ENCODE results near the gene RAB31.

- TF ChIP-seq EP300 (IDR thresholded peaks at IDR 0.05) = no peak
- no peak for TF ChIP-seq SREBF2 (IDR thresholded peaks at IDR 0.05)
- TF ChIP-seq NR3C1 (IDR thresholded peaks at IDR 0.05) = no peak
- TF ChIP-seq ELK1 (IDR thresholded peaks at IDR 0.05; ENCODE audit: low read depth, low read length) = no peak
- no peak for TF ChIP-seq CBX2 (IDR thresholded peaks at IDR 0.05; ENCODE audit: borderline replicate concordance, low read depth)
- TF ChIP-seq POLR2A (IDR thresholded peaks at IDR 0.05; ENCODE audit: low read length) = no peak
These were observed 102.2 kb downstream of the RAB31 start for GRCh38 chr18:9810299-9810698.

All from A549 (cell line).